IPS-11a (cell line): ENCODE measurements around the gene BUB1.
A peak's percentile ranks its signal among the peaks of the same experiment; 100 is the strongest.
"Not testable (repeated sequence)": the region's sequence is repeated elsewhere in the genome, so short reads cannot be mapped to it uniquely, and the experiment has no call there.

Source experiments
- H3K4me3 ChIP-seq: one replicate; pipeline ENCODE4 v1.5.1; 2013; ENCODE audit warnings: low read depth, low read length, control low read depth

BUB1 gene

DNA sequence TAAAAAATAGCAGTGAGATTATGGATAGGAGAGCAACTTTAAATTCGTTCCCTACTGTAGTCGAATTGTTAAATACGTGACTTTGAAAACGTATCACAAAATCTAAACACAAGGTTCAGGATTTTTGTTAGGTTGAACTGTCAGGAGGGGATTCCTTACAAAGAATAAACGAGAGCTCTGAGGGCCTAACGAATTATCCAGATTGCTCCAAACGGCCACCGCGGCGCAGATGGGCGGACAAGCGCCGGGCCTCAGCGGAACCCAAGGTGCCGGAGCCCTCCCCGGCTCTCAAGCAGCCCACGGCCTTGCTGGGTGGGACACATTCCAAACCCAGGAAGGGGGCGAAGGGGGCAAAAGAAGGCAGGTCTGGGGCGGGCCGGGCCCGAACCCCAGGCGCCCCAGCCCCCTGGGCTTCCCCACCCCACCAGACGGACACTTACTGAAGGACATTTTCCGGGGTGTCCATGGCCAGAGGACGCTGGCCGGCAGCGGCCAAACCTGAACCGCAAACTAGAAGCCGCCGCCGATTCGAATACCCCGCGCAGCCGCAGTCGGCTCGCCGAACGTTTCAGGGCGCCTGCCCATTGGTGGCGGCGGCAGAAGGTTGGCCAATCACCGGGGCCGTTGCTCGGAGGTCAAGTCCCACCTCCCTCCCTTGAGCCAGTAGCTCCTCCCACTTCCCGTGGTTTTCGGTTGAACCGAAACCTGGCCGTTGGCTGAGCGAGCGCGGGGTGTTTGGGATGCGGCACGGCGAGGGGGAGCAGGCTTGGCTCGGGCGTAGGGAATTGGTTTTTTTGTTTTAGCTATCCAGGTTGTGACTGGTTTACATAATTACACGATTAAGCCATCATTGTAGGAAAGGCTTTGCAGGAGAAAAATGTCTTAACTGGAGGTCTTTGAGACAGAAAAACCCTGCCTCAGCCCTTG, at the start of gene BUB1:
Gene BUB1, minus strand, starts transcription at position 534 of the 927 bp plus-strand sequence. Its CDS starts 68 bp downstream, at position 466.
- peak within 1 kb of the TSS; percentile 90 for H3K4me3 ChIP-seq

DNA sequence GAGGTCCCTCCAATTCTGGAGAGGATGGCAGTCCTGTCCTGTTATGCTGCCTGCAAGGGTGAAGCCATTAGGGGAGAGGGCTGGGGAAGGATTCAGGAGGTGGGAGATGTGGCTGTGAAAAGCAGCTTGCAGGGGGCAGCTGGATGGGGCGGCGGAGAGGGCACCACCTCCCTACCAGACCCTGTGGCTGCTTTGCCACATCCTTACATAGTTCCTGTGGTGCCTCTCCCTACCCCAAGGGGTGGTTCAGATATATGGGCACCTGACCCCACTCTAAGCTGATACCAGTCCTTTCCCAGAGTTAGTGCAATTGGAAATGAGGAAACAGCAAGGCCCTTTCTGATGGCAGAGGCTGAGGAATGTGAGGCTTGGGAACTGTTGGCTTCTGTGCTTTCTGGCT, 48.4 kb upstream of the BUB1 start:
- H3K4me3 ChIP-seq = no peak overlapping the region

DNA sequence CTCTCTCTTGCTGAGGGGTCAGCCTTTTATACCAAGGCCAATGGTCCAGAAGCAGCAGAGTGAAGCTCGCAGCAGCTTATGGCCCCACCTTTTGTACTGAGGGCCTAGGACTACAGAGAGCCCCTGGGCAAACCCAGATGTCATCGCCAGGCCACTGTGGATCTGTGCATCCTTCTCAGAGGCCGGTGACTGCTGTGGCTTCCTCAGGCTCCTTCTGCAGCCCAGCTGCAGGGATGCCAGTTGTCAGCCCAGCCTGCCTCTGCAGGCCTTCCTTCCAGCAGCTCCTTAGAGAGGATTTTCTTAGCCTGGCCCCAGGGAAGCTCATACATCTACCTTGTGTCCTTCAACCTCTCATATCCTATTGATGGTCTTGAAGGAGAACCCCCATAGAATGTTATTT, 48.0 kb upstream of the BUB1 start:
- no peak overlapping the region for H3K4me3 ChIP-seq

DNA sequence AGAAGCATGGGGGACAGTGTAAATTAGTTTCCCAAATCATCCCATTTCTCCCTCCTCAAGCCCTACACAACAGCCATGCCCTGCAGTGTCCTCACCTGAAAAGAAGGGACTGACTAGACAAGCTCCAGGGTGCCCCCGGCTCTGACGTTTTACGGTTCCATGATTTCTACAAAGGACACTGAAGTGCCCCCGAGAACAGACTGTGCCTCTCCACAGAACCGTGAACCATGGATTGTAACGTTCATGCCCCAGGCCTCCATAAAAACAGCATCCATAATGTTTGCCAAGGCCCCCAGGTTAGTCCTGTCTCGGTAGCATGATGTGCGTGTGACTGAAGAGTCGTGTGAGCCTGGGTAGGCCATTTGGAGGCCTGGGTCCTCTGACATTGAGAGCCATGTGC, 47.5 kb upstream of the BUB1 start:
- H3K4me3 ChIP-seq = no peak overlapping the region

DNA sequence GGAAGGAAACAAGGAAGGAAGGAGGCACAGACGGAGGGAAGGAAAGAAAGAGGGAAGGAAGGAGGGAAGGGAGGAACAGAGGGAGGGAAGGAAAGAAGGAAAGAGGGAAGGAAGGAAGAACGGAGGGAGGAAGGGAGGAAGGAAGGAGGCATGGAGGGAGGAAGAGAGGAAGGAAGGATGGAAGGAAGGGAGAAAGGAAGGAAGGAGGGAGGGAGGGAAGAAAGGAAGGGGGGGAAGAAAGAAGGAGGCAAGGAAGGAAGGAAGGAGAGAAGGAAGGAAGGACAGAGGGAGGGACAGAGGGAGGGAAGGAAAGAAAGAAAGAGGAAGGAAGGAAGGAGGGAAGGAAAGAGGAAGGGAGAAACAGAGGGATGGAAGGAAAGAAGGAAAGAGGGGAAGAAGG, 47.0 kb upstream of the BUB1 start:
- no peak overlapping the region for H3K4me3 ChIP-seq

DNA sequence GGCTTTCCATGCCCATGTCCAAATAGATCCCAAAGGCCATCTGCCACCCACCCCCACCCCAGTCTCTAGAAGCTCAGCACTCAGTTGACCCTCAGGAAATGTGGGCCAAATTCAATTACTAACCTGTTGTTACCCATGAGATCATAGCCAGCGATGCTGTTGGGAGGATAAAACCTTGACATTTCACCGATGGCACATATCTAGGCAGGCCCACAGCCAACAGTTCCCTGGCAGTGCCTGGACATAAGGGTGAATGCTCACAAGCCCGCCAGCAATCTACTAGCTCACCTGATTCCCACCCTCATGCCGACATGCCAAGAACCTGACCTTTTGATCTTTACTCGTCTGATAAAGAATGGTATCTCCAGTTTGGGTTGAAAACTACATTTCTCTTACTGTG, 42.7 kb upstream of the BUB1 start:
- no peak overlapping the region for H3K4me3 ChIP-seq

DNA sequence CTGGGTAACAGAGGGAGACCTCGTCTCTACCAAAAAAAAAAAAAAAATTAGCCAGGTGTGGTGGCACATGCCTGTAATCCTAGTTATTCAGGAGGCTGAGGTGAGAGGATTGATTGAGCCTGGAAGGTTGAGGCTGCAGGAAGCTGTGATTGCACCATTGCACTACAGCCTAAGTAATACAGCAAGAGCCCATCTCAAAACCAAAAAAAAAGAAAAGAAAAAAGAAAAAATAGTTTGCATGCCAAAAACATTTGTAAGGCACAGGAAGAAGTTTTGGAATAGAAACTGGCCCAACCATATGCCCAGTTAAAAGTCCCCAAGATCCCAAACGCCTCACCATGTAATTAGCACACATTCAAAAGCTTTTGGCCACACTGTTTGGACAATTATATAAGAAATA, 41.1 kb upstream of the BUB1 start:
- no peak overlapping the region for H3K4me3 ChIP-seq

DNA sequence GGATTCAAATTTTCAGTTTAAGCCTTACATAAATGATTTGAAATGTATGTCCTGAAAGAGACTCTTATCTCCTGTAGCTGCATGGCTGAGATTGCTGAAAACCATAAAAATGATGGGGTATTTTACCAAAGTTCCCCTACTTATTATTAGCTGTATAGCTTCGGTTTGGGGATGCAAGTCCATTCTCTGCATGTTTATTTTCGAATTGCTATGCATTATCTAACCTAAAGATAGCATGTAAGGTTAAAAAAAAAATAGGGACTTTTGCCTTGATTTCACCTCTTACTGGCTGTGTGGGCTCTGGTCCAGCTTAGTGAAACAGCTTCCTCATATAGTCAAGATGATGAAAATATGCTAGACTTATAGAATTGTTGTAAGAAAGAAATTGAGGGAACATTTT, 40.5 kb upstream of the BUB1 start:
- H3K4me3 ChIP-seq = no peak overlapping the region

DNA sequence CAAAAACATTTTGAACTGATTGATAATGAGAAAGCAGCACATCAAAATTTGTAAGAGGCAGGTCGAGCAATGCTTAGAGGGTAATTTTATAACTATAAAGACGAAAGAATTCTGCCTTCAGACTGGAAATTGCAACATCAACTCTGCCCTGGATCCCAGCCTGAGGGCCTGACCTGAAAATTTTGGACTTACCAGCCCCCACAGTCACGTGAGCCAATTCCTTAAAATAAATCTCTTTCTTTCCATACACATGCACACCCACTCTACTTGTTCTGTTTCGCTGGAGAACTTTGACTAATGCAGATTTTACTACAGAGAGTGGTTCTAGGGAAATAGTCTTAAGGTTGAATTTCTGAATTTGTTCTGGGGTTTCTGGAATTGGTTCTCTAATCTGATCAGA, 39.9 kb upstream of the BUB1 start:
- no peak overlapping the region for H3K4me3 ChIP-seq

DNA sequence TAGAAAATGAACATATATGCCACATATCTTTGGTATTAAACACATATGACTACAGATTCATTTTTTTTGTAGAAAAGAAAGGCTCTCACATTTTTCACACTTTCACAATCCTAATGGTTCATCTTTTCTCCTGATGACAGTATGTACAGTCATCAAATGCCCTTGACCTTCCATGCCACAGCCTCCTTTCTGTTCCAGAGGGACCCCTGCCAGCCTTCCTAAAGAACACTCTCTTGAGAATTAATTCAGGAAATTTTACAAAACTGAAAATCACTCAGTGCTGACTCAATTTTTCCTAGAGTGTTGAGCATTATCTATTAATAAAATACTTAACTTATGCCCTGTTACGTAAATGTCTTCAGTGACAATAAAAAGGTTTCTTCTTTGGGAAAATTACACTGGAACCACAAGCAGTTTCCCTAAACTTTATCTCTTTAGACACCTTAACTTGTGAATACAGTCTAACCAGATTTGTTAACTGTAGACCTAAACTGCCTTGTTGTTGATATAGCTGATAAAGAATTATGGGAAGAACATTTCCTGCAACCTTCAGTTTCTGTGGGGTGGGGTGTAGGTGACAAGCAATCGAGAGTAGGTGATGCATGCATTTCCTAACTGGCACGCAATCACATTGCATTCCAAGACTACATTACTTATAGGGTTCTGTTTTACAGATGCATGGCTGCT, 39.2 kb upstream of the BUB1 start:
- no peak overlapping the region for H3K4me3 ChIP-seq

DNA sequence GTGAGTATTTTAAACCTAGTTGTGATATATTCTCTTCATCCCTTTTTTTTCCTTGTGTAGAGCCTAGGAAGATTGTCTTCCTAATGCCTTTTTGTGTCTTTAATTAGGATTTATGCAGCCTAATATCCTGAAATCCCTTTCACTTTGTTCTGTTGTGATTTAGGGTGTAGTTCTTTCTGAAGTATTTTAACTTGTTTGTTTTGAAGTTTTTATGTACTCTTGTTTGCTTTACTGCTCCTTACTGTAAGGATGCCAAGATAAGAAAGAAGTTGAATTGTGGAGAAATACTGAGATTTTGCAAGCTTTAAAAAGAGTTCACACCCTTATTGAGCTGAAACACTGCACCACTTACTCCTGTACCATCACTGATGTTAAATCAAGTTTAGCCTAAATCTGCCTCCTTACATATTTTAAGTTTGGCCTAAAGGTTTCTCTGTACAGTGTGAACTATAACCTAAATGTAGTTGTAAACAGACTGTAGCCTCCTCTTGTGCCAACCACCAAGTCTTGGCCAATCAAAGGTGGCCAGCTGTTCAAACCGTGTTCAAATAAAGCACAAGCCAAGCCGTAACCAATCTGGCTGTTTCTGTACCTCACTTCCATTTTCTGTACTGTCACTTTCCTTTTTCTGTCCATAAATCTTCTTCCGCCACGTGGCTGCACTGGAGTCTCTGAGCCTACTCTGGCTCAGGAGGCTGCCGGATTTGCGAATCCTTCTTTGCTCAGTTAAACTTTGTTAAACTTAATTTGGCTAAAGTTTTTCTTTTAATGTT, 36.8 kb upstream of the BUB1 start:
- H3K4me3 ChIP-seq = no peak overlapping the region

DNA sequence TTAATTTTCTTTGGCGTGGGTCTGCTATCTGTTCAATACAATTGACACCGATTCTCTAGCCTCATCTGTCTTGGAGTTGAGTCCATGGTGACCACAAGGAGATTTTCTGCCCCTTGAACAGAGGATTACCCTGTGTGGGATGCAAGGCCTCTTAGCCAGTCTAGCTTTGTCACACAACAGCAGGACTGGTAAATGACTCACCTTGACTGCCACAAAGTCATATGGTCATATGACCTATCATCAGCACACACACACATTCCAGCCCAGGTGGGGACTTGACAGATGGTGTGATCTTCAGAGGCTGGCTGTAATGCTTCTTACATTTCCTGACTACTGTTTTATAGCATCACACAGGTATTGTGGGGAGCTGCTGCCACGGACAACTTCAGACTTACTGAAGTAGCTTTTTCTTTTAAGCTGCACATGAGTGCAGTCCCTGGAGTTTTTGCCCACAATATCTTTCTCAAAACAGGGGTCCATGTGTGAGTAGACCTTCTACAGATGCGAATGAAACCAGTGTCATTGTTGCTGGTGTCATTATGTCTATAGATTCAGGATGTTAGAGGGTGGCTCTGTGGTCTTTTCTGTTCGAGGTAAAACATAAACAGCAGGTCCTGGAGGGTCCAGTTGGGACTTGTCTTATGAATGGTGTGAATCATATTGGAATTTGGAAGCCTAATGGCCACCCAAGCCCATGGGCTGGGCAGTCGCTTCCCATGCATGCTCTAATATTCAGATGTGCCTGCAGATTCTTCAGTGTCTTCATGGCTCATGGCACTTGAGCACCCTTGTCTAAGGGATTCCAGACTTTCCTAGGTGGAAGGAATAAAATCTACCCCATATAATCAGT, 35.9 kb upstream of the BUB1 start:
- H3K4me3 ChIP-seq = no peak overlapping the region

DNA sequence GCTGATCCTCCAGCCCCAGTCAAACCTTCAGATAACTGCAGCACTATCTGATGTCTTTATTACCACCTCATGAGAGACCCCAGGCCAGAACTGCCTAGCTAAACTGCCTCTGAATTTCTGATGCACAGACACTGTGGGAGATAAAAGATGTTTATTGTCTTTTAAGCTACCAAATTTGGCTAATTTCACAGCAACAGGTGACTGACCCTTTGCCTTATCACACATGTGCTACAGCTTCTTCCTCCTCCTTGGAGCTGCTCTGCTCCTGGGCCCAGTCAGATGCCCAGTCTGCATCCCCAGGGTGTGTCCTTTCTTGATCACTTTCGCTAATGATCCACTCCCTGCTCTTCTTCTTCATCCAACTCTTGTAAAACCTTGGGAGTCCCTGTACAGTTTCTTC, 34.9 kb upstream of the BUB1 start:
- no peak overlapping the region for H3K4me3 ChIP-seq

DNA sequence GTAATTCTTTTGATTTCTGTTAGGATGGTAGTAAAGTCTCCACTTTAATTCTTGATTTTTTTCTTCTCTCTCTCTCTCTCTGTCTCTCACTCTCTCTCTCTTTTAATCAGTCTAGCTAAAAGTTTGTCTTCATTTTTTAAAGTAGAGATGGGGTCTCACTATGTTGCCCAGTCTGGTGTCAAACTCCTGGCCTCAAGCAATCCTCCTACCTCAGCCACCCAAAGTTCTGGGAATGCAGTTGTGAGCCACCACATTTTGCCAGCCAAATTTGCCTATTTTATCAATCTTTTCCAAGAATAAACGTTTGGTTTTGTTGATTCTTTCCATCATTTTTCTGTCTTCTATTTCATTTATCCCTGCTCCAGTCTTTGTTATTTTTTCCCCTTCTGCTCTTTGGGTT, 30.6 kb upstream of the BUB1 start:
- H3K4me3 ChIP-seq = no peak overlapping the region

DNA sequence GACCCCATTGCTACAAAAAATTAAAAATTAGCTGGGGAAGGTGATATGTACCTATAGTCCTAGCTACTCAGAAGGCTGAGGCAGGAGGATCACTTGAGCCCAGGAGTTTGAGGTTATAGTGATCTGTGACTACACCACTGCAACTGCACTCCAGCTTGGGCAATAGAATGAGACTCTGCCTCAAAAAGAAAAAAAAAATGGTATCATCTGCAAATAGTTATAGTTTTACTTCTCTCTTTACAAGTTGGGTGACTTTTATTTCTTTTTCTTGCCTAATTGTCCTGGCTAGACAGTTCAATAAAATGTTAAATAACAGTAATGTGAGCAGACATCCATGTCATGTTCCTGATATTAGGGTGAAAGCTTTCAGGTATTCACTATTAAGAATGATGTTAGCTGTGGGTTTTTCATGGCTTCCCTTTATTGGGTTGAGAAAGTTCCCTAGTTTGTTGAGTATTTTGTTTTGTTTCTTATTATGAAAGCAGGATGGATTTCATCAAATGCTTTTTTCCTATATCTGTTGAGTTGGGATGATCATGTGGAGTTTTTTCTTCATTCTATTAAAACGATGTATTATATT, 29.6 kb upstream of the BUB1 start:
- no peak overlapping the region for H3K4me3 ChIP-seq

DNA sequence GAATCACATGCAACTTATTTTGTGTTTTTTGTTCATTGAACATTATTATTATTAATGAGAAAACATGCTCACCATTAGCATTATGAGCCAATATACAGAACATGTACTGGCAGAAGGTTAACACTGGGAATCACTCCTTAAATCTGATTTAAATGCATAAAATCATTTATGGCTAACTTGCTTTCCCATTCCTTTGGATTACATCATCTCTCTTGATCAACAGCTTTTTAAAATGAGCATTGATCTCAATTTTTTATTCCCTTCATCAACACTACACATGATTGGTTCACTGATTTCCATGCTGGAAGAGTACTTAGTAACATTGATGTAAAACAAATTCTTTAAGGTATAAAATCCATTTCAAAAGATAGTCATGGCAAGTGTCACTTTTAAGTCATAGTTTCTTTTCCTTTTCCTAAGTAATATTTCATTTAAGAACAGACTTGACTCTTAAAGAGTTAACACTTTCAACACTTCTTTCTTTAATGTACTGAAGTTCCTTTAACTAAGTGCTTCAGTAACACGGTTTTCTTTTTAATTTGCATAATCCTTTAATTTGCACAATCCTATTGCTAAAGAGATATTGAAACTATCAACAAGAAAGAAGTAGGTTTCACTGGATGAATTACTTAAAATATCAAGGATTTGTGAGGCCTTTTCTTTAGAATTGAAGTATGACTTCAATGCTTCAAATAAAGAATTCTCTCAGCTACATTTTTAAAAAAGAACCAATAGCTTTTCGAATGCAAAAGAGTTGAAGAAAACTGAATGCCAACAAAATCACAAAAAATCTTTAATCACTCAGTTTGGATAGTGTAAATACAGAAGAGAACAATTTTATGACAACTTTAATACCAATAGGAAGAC, 24.9 kb upstream of the BUB1 start:
- no peak overlapping the region for H3K4me3 ChIP-seq

DNA sequence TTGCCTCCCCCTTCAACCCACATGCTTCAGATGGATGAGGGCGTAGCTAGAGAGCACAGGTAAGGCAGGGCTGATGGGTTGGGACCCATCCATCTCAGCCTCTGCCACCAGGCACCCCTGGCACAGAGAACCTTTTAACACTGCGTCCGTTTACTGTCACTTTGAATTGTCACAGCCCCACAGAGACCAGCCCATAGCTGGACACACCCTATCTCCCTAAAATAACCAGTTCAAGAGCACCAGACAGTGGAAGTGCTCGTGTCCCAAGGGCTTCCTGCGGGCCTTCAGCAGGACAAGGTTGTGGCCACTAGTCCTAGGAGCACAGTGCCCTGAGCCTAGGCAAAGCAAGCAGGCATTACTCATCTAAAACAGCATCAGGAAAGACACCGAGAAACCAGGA, 20.4 kb upstream of the BUB1 start:
- not testable (repeated sequence) for H3K4me3 ChIP-seq

DNA sequence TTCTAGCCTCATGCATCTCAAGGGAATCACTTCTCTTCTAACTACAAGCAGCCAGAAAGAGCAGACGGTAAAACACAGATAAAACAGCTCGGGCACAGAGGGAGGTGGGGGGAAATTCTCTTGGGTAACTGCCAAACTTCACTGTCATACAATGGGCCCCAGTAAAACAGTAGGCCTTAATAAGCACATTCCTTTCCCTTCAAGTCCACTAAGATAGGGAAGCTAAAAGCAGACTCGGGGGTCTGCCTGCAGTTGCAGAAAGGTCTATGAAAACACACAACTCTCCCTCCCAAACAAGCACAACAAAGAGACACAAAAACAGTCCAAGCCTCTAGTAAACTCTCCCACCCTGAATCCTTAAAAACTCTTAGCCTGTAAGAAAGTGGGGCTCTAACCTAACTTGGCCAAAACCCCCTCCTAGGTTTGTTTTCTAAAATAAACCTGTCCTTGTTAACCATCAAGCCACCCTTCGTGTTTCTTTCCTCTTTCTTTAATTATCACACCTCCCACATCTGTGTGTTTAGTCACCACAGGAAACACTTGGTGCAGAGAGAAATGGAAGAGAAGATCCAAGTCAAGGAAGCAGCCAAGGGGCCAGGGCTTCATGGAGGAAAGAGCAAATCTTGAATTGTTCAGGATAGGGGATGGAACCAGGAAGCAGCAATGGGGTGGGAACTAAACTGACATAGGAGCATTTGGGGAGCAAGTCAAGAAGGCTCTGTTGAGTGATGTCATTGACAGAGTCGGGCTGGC, 17.5 kb upstream of the BUB1 start:
- H3K4me3 ChIP-seq = not testable (repeated sequence)
